Right cardiac atrium (tissue), 5 donors: Measurements from ENCODE around the gene MEGF8. TPM values are rescaled to one million over a fixed set of nuclear protein-coding genes. Genes with fewer than 3 reads are reported as not detected.

Source experiments
- ATAC-seq, 2 donors: fragments of 200-7000 bp; cut with Tn5 transposase; one replicate each; pipeline versions ENCODE4 v1.8.0 to v1.9.1; 2020; ENCODE audit warnings: moderate library complexity in 2 of 2, mild to moderate bottlenecking in 1 of 2
- DNase-seq, 3 donors: peaks; one replicate each; pipeline ENCODE4 v3.0.0-alpha.2; 2020
- H3K27ac ChIP-seq: one replicate; pipeline ENCODE4 v1.5.1; 2013; ENCODE audit warnings: mild to moderate bottlenecking, low read length, control low read depth, moderate library complexity
- H3K27me3 ChIP-seq: one replicate; pipeline ENCODE4 v1.6.1; 2013; ENCODE audit not compliant: control insufficient read depth, insufficient read depth
- H3K4me1 ChIP-seq: one replicate; pipeline ENCODE4 v1.6.1; 2013; ENCODE audit warnings: low read length; ENCODE audit not compliant: control insufficient read depth, insufficient read depth
- H3K4me3 ChIP-seq: one replicate; pipeline ENCODE4 v1.5.1; 2013; ENCODE audit warnings: low read length, control low read depth
- H3K9me3 ChIP-seq: one replicate; pipeline ENCODE4 v1.6.1; 2013; ENCODE audit warnings: low read length; ENCODE audit not compliant: control insufficient read depth
- WGBS: extraction: QIAGEN DNeasy Blood & Tissue Kit; methylation state at CpG from one replicate; pipeline ENCODE4 v1.1.7; 2013; 5-methylcytosine and 5-hydroxymethylcytosine counted together
- intact Hi-C, 4 donors: fragments of 100-400 bp; cut with DNase I; formaldehyde crosslinking; loops; one replicate each; pipeline versions ENCODE4 v1.11.0 to v1.14.0; 2022 to 2023
- polyA plus RNA-seq: library from polyadenylated mRNA; stranded (reverse); fragments of 200-250 nt; gene quantifications from one replicate; pipeline ENCODE4 v1.2.3, GENCODE V29; 2013
- total RNA-seq, 4 donors: library from RNA; stranded (reverse); fragmentation: NEBNext Ultra II Directional; extraction: Animal tissue kit (Norgen Biotek cat#: 25700); gene quantifications; one replicate each; pipeline ENCODE4 v1.2.1, GENCODE V29; 2021
- donor health status: healthy with polysubstance abuse.
- donor health status: DM: no; HTN: yes; CAD: no.
- donor health status: DM: no; HTN: no; CAD: no.
- donor health status: DM: no; HTN: yes; CAD: no; lungs with severe emphysema.
- donor health status: DM: yes; HTN: yes; CAD: no.

Gene MEGF8
- total and polyA plus RNA-seq, 5 donors = 28.6 to 36.3 (median 31.7) TPM

- ATAC-seq (no peak), DNase-seq (peak in 2 of 3 donors; percentile 37 to 53)
- intact Hi-C loops = no loop called here
- peaks cover 17% of the 10 kb centered on the region for H3K4me1 ChIP-seq
- no peak overlapping the region for H3K27ac ChIP-seq
- WGBS = 92% methylated on average over 10 of the region's 10 CpGs
- H3K27me3 ChIP-seq = no peaks in the 10 kb centered on the region
- H3K4me3 ChIP-seq = no peak overlapping the region
- H3K9me3 ChIP-seq = no peaks in the 10 kb centered on the region
Measured at GRCh38 chr19:42287827-42288107, 37.7 kb upstream of the MEGF8 start.

DNA sequence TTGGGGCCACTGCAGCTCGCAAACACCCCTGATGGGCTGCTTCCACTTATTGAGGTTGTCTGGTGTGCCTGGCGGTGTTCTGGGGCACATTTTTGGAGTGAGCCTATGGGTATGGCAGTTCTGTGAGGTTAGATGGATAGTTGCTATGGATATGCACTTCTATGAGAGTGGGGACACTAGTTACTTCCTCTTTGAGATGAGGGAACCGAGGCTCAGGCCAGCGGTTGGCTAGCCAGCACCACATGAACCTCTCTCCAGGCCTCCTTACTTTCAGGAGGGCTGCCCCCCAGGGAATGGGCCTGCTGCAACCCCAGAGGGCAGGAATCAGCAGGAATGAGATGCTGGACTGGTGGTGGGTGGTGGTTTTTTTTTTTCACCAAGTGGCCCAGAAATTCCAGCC, 37.0 kb upstream of the MEGF8 start:
- peaks cover 12% of the 10 kb centered on the region for H3K4me1 ChIP-seq
- intact Hi-C loops = no loop called here
- no peaks in the 10 kb centered on the region for H3K9me3 ChIP-seq
- ATAC-seq = no peak
- H3K27ac ChIP-seq = no peak overlapping the region
- WGBS = 86% methylated on average over 4 of the region's 4 CpGs
- no peak overlapping the region for H3K4me3 ChIP-seq
- no peaks in the 10 kb centered on the region for H3K27me3 ChIP-seq
- peak in 2 of 3 donors; percentile 51 to 52 for DNase-seq

DNA sequence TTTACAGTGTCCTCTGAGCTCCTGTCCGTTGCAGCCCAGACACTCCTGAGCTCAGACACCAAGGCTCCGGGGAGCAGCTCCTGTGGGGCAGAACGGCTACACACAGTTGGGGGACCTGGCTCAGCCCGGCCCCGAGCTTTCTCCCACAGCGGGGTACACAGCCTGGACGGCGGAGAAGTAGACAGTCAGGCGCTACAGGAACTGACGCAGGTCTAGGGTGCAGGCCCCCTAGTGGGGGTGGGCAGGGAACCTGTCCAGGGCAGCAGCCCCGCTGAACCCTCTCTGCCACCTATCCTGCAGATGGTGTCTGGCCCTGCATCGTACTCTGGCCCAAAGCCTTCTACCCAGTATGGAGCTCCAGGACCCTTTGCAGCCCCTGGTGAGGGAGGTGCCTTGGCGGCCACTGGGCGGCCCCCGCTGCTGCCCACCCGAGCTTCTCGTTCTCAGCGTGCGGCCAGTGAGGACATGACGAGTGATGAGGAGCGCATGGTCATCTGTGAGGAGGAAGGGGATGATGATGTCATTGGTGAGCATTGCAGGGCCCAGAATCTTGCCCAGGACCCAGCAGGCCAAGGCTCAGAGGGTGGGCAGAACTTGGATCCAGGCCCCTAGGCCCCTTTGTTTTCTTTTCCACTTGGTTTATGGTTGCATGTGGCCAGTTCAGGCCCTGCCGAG, 36.4 kb upstream of the MEGF8 start:
- Histone ChIP-seq H3K4me3 (no peak overlapping the region), H3K27me3 (no peaks in the 10 kb centered on the region), H3K4me1 (peaks cover 12% of the 10 kb centered on the region), H3K27ac (no peak overlapping the region), H3K9me3 (no peaks in the 10 kb centered on the region)
- DNase-seq (peak in 2 of 3 donors; percentile 39 to 53), ATAC-seq (no peak)
- intact Hi-C loops = no loop called here
- 89% methylated on average over 22 of the region's 22 CpGs for WGBS

DNA sequence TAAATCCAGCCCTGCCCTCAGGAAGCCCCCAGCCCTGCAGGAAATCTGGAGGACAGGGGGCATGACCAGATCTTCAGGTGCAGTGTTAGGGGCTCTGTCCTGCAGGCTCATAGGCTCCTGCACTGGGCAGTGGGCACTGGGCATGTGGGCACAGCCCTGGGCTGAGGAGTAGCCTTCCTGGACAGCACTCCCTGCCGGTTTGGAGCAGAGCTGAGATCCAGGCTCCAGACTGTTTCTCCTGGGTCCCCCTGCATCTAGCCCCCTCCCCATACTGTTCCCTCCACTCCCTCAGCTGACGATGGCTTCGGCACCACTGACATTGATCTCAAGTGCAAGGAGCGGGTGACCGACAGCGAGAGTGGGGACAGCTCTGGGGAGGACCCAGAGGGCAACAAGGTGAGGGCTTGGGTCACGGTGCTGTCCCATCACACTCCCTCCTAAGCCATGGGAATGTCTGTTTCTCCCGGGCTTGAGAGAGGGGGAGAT, 35.8 kb upstream of the MEGF8 start:
- no peak overlapping the region for H3K27ac ChIP-seq
- WGBS = 87% methylated on average over 8 of the region's 8 CpGs
- H3K9me3 ChIP-seq = no peaks in the 10 kb centered on the region
- H3K4me3 ChIP-seq = no peak overlapping the region
- H3K27me3 ChIP-seq = no peaks in the 10 kb centered on the region
- peaks cover 12% of the 10 kb centered on the region for H3K4me1 ChIP-seq
- DNase-seq (peak in 2 of 3 donors; percentile 25 to 33), ATAC-seq (no peak)
- intact Hi-C loops = no loop called here

DNA sequence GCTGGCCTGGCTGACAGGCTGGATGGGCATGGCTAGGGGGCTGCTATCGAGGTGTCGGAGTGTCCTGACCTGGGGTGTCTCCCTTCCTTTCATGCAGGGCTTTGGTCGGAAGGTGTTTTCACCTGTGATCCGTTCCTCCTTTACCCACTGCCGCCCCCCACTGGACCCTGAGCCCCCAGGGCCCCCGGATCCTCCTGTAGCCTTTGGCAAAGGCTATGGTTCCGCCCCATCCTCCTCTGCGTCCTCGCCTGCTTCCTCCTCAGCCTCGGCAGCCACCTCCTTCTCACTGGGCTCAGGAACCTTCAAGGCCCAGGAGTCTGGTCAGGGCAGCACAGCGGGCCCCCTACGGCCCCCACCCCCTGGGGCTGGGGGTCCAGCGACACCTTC, 35.3 kb upstream of the MEGF8 start:
- DNase-seq = peak in 1 of 3 donors; percentile 49
- no peaks in the 10 kb centered on the region for H3K27me3 ChIP-seq
- no peak for ATAC-seq
- no peaks in the 10 kb centered on the region for H3K9me3 ChIP-seq
- 77% methylated on average over 13 of the region's 13 CpGs for whole genome bisulfite sequencing
- intact Hi-C loops = no loop called here
- peaks cover 9% of the 10 kb centered on the region for H3K4me1 ChIP-seq
- no peak overlapping the region for H3K27ac ChIP-seq
- H3K4me3 ChIP-seq = no peak overlapping the region

DNA sequence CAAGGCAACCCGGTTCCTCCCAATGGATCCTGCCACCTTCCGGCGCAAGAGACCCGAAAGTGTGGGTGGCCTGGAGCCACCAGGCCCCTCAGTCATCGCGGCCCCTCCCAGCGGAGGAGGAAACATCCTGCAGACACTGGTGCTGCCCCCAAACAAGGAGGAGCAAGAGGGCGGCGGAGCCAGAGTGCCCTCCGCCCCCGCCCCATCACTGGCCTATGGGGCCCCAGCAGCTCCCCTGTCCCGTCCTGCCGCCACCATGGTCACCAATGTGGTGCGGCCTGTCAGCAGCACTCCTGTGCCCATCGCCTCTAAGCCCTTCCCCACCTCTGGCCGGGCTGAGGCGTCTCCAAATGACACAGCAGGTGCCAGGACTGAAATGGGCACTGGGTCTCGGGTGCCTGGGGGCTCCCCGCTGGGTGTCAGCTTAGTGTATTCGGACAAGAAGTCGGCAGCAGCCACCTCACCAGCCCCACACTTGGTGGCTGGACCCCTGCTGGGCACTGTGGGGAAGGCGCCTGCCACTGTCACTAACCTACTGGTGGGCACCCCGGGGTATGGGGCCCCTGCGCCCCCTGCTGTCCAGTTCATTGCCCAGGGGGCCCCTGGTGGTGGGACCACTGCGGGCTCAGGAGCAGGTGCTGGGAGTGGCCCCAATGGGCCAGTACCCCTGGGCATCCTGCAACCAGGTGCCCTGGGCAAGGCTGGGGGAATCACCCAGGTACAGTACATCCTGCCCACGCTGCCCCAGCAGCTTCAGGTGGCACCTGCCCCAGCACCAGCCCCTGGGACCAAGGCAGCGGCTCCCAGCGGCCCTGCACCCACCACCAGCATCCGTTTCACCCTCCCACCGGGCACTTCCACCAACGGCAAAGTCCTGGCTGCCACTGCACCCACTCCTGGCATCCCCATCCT, 34.7 kb upstream of the MEGF8 start:
- intact Hi-C loops = no loop called here
- H3K9me3 ChIP-seq = no peaks in the 10 kb centered on the region
- DNase-seq = peak in 2 of 3 donors; percentile 40 to 74
- H3K27ac ChIP-seq = no peak overlapping the region
- H3K4me3 ChIP-seq = no peak overlapping the region
- WGBS = 85% methylated on average over 31 of the region's 31 CpGs
- peaks cover 5% of the 10 kb centered on the region for H3K4me1 ChIP-seq
- no peak for ATAC-seq
- H3K27me3 ChIP-seq = no peaks in the 10 kb centered on the region

DNA sequence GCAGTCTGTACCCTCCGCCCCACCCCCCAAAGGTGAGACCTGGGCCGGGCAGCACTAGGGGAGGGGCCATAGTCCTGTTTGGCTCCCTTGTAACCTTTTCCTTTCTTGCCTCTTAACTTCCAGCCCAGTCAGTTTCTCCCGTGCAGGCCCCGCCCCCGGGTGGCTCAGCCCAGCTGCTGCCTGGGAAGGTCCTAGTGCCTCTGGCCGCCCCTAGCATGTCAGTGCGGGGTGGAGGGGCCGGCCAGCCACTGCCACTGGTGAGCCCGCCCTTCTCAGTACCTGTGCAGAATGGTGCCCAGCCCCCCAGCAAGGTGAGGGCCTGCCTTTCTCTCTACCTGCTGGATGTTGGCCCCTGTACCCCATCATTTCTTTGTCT, 34.0 kb upstream of the MEGF8 start:
- DNase-seq (peak in 2 of 3 donors; percentile 61 to 65), ATAC-seq (no peak)
- H3K4me3 ChIP-seq = no peak overlapping the region
- H3K9me3 ChIP-seq = no peaks in the 10 kb centered on the region
- no peaks in the 10 kb centered on the region for H3K4me1 ChIP-seq
- no peak overlapping the region for H3K27ac ChIP-seq
- no peaks in the 10 kb centered on the region for H3K27me3 ChIP-seq
- 52% methylated on average over 9 of the region's 9 CpGs for WGBS
- intact Hi-C loops = no loop called here

DNA sequence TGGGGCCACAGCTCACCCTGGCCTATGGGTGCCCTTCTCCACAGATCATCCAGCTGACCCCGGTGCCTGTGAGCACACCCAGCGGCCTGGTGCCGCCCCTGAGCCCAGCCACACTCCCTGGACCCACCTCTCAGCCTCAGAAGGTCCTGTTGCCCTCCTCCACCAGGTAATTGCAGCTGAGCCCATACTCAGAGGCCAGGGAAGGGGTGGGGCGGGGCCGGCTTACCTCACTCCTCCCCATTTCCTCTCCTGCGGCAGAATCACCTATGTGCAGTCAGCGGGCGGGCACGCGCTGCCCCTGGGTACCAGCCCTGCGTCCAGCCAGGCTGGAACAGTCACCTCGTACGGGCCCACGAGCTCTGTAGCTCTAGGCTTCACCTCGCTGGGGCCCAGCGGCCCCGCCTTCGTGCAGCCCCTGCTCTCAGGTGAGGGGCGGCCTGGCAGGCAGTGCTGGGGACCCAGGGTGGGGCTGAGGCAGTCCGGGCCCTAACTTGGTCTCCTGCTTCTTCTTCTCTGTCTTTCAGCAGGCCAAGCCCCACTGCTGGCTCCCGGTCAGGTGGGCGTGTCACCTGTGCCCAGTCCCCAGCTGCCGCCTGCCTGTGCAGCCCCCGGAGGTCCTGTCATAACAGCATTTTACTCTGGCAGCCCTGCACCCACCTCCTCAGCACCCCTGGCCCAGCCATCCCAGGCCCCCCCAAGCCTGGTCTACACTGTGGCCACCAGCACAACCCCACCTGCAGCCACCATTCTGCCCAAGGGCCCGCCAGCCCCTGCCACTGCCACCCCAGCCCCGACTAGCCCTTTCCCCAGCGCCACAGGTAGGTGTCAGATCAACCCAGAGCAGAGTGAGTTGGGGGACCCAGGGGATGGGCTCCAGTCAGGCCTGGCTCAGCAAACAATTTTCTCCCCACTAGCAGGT, 33.1 kb upstream of the MEGF8 start:
- ATAC-seq = no peak
- H3K4me1 ChIP-seq = no peaks in the 10 kb centered on the region
- no peaks in the 10 kb centered on the region for H3K9me3 ChIP-seq
- peak in 1 of 3 donors; percentile 65 for DNase-seq
- intact Hi-C loops = no loop called here
- no peaks in the 10 kb centered on the region for H3K27me3 ChIP-seq
- H3K27ac ChIP-seq = no peak overlapping the region
- WGBS = 94% methylated on average over 27 of the region's 27 CpGs
- no peak overlapping the region for H3K4me3 ChIP-seq

GRCh38 chr19:42292963-42293362, 32.5 kb upstream of the MEGF8 start:
- intact Hi-C loops = no loop called here
- no peak for ATAC-seq
- Histone ChIP-seq H3K9me3 (no peaks in the 10 kb centered on the region), H3K27me3 (no peaks in the 10 kb centered on the region), H3K4me1 (no peaks in the 10 kb centered on the region), H3K4me3 (no peak overlapping the region), H3K27ac (no peak overlapping the region)
- WGBS = 89% methylated on average over 14 of the region's 14 CpGs
- peak in 1 of 3 donors; percentile 67 for DNase-seq

DNA sequence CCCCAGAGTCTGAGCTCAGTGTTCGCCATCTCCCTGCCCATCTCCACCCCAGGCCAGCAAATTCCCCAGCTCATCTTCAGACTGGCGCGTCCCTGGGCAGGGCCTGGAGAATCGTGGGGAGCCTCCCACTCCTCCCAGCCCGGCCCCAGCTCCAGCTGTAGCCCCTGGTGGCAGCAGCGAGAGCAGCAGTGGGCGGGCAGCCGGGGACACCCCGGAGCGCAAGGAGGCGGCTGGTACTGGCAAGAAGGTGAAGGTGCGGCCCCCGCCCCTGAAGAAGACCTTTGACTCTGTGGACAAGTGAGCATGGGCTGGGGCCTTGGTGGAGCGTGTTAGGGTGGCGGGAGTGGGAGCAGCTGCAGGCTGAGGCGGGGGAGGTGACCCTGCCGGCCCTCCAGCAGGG, 31.9 kb upstream of the MEGF8 start:
- no peaks in the 10 kb centered on the region for H3K27me3 ChIP-seq
- H3K9me3 ChIP-seq = no peaks in the 10 kb centered on the region
- 82% methylated on average over 17 of the region's 17 CpGs for WGBS
- no peaks in the 10 kb centered on the region for H3K4me1 ChIP-seq
- DNase-seq (peak in 1 of 3 donors; percentile 65), ATAC-seq (no peak)
- no peak overlapping the region for H3K4me3 ChIP-seq
- intact Hi-C loops = no loop called here
- H3K27ac ChIP-seq = no peak overlapping the region
